ENCODE results near the gene LEPROT. TPM values are rescaled to one million over a fixed set of nuclear protein-coding genes. Genes with fewer than 3 reads are reported as not detected.

The LEPROT gene
- total RNA-seq, 4 donors from 2014 or later = 25.0 to 34.2 (median 28.7) TPM

DNA sequence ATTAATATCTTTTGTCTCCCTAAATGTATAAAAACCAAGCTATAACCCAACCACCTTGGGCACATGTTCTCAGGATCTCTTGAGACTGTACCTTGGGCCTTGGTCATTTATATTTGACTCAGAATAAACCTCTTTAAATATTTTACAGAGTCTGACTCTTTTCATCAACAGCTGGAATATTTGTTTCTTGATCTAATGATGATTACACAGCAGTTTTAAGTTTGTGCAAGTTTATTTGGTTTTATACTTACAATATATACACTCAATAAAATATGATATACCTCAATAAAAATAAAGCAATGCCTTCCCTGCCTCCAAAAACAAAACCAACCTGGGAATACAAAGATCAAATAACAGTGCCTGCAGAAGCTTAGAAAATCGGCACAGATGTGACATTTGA is 22.0 kb downstream of the LEPROT start:
- DNase-seq (no peak), ATAC-seq (no peak)
- Histone ChIP-seq H3K4me1 (no peaks in the 10 kb centered on the region), H3K9me3 (no peaks in the 10 kb centered on the region), H3K27me3 (no peaks in the 10 kb centered on the region), H3K27ac (no peak overlapping the region), H3K4me3 (no peak overlapping the region), H3K36me3 (no peaks in the 10 kb centered on the region)
- in situ Hi-C loops (cut with MboI; ENCODE audit: low sequenced_read_pairs in 4 of 4) (loop anchor here in 1 of 4 donors (25.0 kb wide), 1 partner anchor 245 kb away; no protein-coding TSS in a partner anchor), intact Hi-C loops (cut with DNase I; ENCODE audit: low total_unique reads) (no loop called here)
- TF ChIP-seq POLR2A (IDR thresholded peaks at IDR 0.05) = no peak
- TF ChIP-seq, protein P1, sequence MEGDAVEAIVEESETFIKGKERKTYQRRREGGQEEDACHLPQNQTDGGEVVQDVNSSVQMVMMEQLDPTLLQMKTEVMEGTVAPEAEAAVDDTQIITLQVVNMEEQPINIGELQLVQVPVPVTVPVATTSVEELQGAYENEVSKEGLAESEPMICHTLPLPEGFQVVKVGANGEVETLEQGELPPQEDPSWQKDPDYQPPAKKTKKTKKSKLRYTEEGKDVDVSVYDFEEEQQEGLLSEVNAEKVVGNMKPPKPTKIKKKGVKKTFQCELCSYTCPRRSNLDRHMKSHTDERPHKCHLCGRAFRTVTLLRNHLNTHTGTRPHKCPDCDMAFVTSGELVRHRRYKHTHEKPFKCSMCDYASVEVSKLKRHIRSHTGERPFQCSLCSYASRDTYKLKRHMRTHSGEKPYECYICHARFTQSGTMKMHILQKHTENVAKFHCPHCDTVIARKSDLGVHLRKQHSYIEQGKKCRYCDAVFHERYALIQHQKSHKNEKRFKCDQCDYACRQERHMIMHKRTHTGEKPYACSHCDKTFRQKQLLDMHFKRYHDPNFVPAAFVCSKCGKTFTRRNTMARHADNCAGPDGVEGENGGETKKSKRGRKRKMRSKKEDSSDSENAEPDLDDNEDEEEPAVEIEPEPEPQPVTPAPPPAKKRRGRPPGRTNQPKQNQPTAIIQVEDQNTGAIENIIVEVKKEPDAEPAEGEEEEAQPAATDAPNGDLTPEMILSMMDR (IDR thresholded peaks at IDR 0.05 in 4 of 5, conservative IDR thresholded peaks at IDR 0.05 in 1 of 5) = no peak

- intact Hi-C loops (cut with DNase I; ENCODE audit: low total_unique reads) = no loop called here
- H3K4me1 ChIP-seq = no peaks in the 10 kb centered on the region
- ATAC-seq = no peak
- no peak for DNase-seq
- H3K27me3 ChIP-seq = no peaks in the 10 kb centered on the region
- no peaks in the 10 kb centered on the region for H3K36me3 ChIP-seq
- no peak overlapping the region for H3K4me3 ChIP-seq
- no peak overlapping the region for H3K27ac ChIP-seq
- no peak for TF ChIP-seq POLR2A (IDR thresholded peaks at IDR 0.05)
- TF ChIP-seq, protein P1 (IDR thresholded peaks at IDR 0.05 in 4 of 5, conservative IDR thresholded peaks at IDR 0.05 in 1 of 5) = no peak
- in situ Hi-C loops (cut with MboI; ENCODE audit: low sequenced_read_pairs in 4 of 4) = loop anchor here in 1 of 4 donors (25.0 kb wide), 1 partner anchor 244 kb away; no protein-coding TSS in a partner anchor
- H3K9me3 ChIP-seq = no peaks in the 10 kb centered on the region
These were observed 23.2 kb downstream of the LEPROT start for GRCh38 chr1:65443647-65444046.

- H3K9me3 ChIP-seq = no peaks in the 10 kb centered on the region
- no peak overlapping the region for H3K27ac ChIP-seq
- no peaks in the 10 kb centered on the region for H3K4me1 ChIP-seq
- H3K27me3 ChIP-seq = no peaks in the 10 kb centered on the region
- ATAC-seq = no peak
- H3K36me3 ChIP-seq = no peaks in the 10 kb centered on the region
- in situ Hi-C loops (cut with MboI; ENCODE audit: low sequenced_read_pairs in 4 of 4) = loop anchor here in 1 of 4 donors (25.0 kb wide), 1 partner anchor 243 kb away; no protein-coding TSS in a partner anchor
- no peak for DNase-seq
- intact Hi-C loops (cut with DNase I; ENCODE audit: low total_unique reads) = no loop called here
- H3K4me3 ChIP-seq = no peak overlapping the region
- TF ChIP-seq POLR2A (IDR thresholded peaks at IDR 0.05) = no peak
- TF ChIP-seq, protein P1 (IDR thresholded peaks at IDR 0.05 in 4 of 5, conservative IDR thresholded peaks at IDR 0.05 in 1 of 5) = no peak
These were observed 23.7 kb downstream of the LEPROT start for GRCh38 chr1:65444128-65444640.

DNA sequence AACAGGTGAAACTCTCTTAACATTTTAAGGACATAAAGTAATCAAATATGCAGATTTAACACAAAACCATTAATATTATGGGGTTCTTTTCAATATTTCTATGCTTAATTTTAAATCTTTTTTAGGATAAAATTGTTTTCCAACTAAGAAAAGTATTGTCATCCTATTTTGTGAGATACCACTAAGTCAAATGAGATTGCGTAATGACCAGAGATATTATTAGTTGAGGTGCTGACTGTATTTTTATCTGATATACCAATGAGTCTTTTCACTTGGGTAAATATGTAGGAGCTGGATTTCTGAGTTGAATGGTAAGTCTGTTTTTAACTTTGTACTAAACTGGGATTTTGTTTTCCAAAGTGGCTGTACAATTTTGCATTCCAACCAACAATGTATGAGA is 25.4 kb downstream of the LEPROT start:
- DNase-seq = no peak
- Histone ChIP-seq H3K36me3 (no peaks in the 10 kb centered on the region), H3K9me3 (no peaks in the 10 kb centered on the region), H3K27ac (no peak overlapping the region), H3K27me3 (no peaks in the 10 kb centered on the region), H3K4me3 (no peak overlapping the region), H3K4me1 (no peaks in the 10 kb centered on the region)
- in situ Hi-C loops (cut with MboI; ENCODE audit: low sequenced_read_pairs in 4 of 4) = loop anchor here in 1 of 4 donors (25.0 kb wide), 1 partner anchor 241 kb away; no protein-coding TSS in a partner anchor
- intact Hi-C loops (cut with DNase I; ENCODE audit: low total_unique reads) = no loop called here
- TF ChIP-seq, protein P1 (IDR thresholded peaks at IDR 0.05 in 4 of 5, conservative IDR thresholded peaks at IDR 0.05 in 1 of 5) = no peak
- TF ChIP-seq POLR2A (IDR thresholded peaks at IDR 0.05) = no peak
- ATAC-seq = no peak
